ENCODE measurements around the gene PTPRQ.

Gene PTPRQ

DNA sequence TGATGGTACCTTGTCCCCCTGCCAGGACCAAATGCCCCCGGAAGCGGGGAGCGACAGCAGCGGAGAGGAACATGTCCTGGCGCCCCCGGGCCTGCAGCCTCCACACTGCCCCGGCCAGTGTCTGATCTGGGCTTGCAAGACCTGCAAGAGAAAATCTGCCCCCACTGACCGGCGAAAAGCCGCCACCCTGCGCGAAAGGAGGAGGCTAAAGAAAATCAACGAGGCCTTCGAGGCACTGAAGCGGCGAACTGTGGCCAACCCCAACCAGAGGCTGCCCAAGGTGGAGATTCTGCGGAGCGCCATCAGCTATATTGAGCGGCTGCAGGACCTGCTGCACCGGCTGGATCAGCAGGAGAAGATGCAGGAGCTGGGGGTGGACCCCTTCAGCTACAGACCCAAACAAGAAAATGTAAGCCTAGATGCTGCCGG, 263.8 kb downstream of the PTPRQ start:
- DNase-seq: no peak

DNA sequence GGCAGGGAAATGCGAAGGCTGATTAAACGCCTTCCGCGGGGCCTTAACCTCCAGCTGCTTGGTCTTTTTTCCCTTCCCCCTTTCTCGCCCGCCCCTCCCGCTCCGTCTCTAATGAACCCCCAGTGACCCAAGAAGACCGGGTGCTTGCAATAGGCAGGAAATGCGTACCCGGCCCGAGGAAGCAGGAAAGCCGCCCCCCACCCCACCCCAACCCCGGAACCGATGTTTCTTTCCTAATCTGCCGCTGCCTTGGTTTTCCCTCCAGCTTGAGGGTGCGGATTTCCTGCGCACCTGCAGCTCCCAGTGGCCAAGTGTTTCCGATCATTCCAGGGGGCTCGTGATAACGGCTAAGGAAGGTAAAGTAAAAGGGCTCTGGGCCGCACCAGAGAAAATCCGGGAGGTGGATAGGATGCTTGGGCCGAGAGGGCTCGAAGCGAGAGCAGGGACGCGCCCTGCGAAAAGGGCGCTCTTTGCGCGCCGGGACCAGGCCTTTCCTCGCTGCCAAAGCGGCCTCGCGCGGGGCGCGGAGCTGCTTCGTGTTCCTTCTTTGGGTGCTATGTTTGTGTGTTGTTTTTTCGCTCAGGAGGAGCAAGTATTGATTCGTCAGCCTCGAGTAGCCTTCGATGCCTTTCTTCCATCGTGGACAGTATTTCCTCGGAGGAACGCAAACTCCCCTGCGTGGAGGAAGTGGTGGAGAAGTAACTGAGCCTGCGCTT, 264.4 kb downstream of the PTPRQ start:
- DNase-seq: no peak

DNA sequence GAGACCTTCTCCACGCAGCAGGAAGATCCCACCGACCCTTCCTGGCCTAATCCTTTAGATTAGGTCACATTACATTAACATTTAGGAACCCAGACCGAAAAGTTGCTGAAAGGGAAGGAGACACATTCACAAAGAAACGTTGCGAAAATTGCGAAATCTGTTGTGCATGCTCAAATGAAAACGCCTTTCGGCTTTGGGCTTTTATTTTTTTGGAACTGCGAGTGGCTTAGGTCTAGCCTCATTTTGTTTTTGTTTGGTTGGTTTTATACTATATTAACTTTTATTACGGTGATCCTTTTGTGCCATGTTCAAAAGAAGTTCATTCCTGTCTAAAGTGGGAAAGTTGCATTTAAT, 264.9 kb downstream of the PTPRQ start:
- no peak for DNase-seq

DNA sequence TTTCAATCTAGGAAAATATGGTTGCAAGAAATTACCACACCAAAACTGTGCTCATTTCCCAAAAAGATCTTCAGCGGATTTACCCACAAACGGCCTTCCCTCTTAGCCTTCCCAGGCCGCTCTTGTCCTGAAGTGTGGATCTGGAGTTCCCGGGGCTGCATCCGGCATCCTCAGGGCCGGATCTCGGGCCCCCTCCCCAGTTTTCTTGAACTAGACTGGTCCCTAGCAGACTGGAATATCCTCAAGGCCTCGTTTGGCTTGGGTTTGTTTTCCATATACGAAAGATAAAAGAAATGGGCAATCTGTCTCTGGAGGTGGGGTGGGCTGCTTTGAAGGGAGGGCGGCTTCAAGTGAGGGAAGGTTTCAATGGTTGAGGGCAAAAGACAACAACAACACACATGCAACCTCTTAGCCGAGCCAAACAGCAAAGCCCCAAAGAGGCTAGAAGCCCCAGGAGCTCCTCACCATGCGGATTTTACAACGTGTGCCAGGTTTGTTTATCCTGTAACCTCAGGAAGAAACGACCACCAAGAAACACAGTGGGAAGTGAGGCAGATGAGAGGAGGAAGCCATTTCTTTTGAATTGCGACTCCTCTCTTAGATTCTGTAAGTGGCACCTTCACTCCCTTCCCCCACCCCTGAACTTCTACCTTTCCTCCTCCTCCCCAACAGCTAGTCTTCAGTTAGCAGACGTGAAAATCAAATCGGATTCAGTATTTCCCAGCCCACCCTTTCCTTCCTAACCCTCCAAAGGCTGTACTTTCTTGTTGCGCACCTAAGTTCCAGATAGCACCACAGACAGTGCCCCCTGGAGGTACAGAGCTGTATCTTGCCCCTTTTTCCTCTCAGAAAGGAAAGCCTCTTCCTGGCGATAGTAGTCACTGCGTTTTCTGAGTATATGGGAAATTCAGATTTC, 266.0 kb downstream of the PTPRQ start:
- no peak for DNase-seq

DNA sequence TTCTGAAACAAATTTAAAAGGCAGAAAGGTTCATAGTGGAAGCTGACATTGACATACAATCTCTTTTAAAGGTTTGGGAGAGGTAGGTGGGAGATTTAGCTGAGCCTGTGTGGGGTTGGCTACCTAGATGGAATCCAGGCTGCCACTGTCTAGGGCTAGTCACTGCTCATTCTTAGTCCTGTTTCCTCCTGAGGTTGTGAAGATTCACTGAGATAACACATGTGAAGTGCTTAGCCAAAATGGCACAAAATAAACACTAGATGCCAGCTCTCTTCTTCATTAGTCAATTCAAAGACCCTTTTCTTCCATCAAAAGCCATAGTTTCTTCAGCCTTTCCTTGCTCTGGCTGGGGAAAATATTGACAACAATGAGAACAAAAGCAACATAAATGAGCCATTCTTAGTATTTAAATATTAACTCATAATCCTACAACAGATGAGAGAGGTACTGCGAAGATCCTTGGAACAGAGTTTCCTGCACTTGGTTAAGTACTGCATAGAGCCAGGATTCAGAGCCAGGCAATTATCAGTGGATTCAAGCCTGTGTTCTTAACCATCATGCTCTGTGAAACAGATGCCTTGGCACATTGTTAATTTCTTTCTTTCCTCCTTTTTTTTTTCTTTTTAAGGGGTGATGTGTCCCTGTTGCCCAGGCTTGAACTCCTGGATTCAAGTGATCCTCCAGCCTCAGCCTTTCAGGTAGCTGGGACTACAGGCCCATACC, 266.9 kb downstream of the PTPRQ start:
- no peak for DNase-seq

DNA sequence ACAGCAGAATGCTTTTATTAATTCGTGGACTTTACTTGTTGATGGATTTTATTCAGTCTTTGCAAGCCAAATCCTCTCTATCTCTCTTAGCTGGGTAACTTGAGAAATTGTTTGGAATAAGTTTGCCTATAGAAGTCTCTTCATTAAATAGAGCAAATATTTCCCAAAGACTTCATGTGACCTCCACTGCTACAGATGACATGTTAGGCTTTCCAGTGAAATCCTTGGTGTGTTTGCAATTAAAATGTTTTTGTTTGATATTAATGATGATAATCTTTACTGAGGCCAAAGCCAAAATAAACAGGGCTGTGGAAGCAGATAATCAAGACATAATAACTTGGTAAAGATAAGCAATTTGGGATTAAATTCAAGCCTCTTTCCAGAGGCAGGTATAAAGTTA, 267.8 kb downstream of the PTPRQ start:
- DNase-seq: no peak

DNA sequence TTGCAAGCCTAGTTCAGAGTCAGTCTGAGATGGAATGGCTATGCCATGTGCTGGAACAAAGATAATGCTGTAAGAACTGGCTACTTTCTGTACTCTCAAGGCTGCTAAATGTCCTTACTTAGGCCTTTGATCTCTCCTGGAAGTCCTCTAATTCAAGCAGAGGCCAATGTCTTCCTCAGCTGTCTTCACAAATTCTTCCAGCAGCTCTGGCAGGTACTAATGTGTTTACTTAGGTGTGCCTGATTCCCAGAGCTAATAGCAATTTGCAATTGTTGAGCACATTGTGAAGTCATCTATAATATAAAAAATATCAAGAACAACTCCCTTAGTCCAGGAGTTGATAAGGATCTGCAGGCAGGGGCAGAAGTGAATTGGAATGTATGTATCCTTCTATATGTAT, 268.8 kb downstream of the PTPRQ start:
- DNase-seq: no peak

DNA sequence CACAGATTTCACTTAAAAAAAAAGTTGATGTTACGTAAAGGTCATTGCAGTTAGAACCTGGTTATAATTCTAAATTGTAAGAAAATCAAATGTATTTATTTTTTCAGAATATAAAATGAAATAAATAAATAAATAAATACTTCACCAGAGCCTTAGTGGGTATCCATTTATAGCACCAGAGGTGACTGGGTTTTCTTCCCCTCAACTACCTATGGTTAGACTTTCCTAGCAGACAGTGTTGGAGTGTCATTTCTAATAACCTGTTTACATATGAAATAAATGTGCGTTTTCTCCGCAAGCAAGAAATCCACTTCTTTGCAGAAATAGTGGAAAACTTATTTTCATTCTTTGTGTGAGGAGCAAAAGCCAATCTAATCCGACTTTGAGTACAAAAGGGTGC, 269.4 kb downstream of the PTPRQ start:
- DNase-seq: no peak

DNA sequence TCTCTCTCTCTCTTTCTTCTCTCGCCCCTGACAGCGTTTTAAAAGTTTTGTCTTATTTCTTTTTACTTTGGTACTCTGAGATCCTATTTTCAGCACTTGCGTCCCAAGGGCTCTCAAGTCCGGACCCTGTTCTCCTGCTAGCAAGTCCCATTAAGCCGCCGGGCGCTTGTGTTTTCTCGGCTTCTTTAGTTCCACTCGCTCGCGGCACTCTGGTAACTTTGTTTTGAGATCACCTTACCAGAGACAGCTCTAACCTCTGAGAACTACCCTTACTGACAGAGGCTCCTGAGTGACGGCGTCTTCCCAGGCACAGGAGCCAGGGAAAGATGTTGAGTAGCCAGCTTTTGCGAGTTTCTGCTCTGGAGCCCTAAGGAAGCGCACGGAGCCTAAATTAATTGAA, 270.0 kb downstream of the PTPRQ start:
- no peak for DNase-seq

DNA sequence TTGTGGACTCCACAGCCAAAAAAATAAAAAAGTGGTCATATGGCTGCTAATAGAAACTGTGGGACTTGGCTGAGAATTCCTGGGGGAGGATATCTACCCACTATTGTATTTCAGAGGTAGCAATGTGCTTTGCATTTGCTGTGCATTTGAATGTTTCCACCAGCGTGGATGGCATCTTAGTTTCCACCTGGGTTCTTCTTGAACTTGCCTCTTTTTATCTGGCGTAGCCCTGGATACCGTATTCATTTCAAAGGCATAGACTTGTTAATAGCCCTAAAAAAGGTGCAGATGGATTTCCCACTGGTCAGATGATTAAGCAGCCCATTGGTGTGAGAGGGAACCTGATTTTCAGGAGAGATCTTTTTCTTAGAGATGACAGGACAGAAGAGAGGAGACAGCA, 270.8 kb downstream of the PTPRQ start:
- no peak for DNase-seq

DNA sequence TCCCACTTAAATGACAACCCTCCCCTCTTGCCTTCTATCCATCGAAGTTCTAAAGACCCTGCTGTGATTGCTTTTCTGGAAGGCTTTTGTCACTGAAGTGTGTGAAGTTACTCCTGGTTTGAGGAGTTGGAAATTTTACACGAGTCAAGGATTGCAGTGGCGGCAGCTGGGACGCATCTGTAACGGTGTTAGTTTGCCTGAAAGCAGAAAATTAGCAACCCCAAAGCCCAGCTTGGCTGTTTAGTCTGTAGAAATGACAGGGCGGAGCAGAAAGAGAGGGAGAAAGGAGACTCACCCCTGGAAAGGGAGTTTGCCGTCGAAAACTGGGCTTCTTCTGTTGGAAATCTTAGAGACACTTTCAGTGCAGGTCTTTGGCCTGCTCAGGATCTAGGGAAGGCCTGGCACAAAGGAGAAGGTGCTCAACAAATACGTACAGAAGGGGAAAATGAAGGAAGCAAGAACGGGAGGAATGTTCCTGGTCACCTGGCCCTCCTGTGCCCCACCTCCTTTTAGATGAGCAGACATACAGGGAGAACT, 271.7 kb downstream of the PTPRQ start:
- no peak for DNase-seq

DNA sequence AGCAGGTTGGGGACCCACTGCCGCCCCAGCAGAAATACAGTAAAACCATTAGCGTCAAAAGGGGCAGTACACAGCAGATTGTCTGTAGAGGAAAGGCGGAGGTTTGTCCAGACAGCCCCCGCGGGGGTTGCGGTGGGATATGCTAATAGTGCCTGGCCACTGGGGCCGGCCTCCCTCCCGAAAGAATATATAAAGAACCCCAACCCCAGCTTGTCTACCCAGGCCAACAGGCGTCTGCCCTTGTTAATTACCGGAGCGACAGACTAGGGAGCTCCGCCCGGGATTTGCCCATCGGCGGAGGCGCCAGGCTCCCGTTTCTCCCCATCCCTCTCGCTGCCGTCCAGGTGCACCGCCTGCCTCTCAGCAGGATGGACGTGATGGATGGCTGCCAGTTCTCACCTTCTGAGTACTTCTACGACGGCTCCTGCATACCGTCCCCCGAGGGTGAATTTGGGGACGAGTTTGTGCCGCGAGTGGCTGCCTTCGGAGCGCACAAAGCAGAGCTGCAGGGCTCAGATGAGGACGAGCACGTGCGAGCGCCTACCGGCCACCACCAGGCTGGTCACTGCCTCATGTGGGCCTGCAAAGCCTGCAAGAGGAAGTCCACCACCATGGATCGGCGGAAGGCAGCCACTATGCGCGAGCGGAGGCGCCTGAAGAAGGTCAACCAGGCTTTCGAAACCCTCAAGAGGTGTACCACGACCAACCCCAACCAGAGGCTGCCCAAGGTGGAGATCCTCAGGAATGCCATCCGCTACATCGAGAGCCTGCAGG, 272.8 kb downstream of the PTPRQ start, which contains the start of gene MYF5:
Gene MYF5 (plus strand): TSS at position 217 of the 774 bp plus-strand sequence. CDS start 152 bp downstream, at position 369.
- no peak for DNase-seq

DNA sequence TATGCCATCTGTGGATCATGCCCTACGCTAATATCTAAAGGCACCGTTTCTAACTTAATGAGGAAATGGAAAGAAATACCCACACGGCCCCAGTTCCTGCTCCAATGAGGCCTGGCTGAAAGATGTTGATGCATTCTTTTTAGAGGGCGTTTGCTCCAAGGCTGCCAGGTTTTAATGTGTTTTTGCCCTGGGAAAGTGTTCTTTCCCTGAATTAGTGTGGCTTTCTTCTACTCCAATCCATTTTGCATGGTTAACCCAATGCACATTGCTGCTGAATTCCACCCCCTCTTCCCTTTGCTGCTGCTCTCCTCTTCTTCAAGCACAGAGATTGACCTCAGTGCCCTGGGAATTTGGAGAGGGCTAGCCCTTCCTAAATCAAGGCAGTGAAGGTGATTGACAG, 273.8 kb downstream of the PTPRQ start:
- no peak for DNase-seq

DNA sequence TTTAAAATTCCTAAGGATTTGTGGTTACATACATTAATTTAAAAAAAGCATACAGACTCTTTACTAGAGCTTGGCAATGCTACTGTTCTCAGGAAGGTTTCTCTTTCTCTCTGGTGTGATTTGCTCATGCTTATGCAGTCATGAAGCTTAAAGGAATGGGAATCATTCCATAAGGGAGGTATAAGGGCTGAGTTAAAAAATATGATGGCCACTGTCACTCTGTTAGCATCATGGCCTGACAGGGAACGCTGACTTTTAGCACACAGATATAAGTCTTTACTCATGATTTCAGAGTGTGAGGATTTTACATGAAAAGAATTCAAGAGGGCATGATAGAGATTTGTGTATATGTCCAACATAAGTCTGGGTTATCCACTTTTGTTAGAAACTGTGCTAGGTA, 276.5 kb downstream of the PTPRQ start:
- no peak for DNase-seq

DNA sequence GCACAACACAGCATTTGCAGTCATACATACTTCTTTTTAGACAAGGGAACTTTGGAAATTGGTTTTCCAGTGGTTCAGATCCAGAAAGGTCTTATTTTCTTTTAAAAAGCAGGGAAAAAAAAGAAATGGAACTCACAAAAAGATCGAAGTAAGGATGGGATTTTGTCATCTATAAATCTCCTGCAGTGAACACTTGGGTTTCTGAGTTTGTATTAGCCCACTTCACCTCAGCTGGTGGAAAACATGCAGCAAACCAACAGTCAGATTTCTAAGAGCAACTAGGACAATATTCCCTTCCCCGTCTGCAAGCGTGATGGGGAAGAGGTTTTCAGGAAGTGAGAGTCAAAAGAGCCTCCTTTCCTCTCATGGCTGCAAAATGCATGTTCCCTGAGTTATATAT, 277.3 kb downstream of the PTPRQ start:
- no peak for DNase-seq

Measured in NCI-H2107 (cell line).